Neutrophil (primary cell): ENCODE data around the gene REX1BD.

Source experiments
- H3K27ac ChIP-seq: fragments of 200-600 bp; sonication (generic); 2 replicates; pipeline ENCODE4 v1.5.1; 2016; ENCODE audit warnings: mild to moderate bottlenecking, moderate library complexity
- H3K27me3 ChIP-seq: fragments of 200-600 bp; sonication (generic); 2 replicates; pipeline ENCODE4 v1.6.0; 2016; ENCODE audit warnings: mild to moderate bottlenecking
- H3K36me3 ChIP-seq: fragments of 200-600 bp; sonication (generic); 2 replicates; pipeline ENCODE4 v1.5.1; 2017
- H3K4me1 ChIP-seq, 2 experiments: fragments of 200-600 bp in 1 of 2; sonication (generic) in 1 of 2; 1 replicate in 1 of 2; 2 replicates in 1 of 2; pipeline versions ENCODE4 v1.5.1 to v1.6.1; 2013 to 2016; ENCODE audit warnings: low read depth in 1 of 2, low read length in 1 of 2, mild to moderate bottlenecking in 1 of 2, moderate library complexity in 1 of 2; ENCODE audit not compliant: control insufficient read depth in 1 of 2, insufficient read depth in 1 of 2
- H3K4me3 ChIP-seq, 2 experiments: fragments of 200-600 bp in 1 of 2; sonication (generic) in 1 of 2; 1 replicate in 1 of 2; 2 replicates in 1 of 2; pipeline ENCODE4 v1.5.1; 2013 to 2016; ENCODE audit warnings: low read depth in 1 of 2, low read length in 1 of 2, mild to moderate bottlenecking in 1 of 2, moderate library complexity in 1 of 2
- H3K9me3 ChIP-seq: fragments of 200-600 bp; sonication (generic); 2 replicates; pipeline ENCODE4 v1.5.1; 2016
- TF ChIP-seq, protein P1 (sequence below): fragments of 200-600 bp; sonication (generic); IDR thresholded peaks from 2 replicates; pipeline ENCODE4 v1.5.1; 2016; ENCODE audit warnings: antibody characterized with exemption

The REX1BD gene

DNA sequence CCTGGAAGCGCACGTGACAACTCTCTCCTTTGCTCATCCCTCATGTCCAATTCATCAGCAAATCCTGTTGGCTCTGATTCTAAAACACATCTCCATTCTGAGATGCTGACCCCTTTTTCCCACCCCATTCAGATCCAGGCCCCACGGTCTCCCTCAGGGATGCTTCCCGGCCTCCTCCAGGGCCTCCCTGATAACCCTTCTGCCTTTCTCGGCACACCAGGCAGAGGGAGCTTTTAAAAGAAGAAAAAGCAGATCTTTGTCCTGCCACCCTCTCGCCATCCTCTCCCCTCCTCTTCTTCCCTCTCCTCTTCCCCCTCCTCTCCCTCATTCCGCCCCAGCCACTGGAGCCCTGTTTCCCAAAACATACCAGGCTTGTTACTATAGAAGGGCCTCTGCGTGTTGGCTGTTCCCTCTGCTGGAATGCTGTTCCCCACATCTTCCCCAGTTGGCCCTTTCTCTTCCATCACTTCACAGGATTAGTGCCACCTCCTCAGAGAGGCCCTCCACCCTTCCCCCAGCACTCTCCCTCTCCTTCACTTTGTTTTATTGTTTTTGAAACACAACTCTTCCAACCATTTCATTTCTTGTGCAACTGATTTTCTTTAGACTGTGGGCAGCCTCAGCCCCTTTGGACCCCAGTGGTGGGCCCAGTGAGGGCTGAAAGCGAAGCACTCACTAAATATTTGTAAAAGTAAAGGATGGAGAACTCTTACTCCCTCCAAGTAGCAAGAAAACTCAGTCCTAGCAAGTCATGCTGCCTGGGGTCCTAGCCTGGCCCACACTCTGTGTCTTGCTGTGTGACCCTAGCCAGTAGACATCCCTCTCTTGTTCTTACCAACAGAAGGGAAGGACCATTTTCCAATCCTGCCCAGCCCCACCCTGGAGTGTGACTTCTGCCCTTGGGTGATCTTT lies 20.5 kb downstream of the REX1BD start:
- Histone ChIP-seq H3K27me3 (peaks cover 97% of the 10 kb centered on the region), H3K9me3 (no peaks in the 10 kb centered on the region), H3K4me1 (peaks cover 0 to 6% of the 10 kb centered on the region in 2 experiments), H3K27ac (no peak overlapping the region), H3K36me3 (no peaks in the 10 kb centered on the region), H3K4me3 (no peak overlapping the region)
- TF ChIP-seq, protein P1, sequence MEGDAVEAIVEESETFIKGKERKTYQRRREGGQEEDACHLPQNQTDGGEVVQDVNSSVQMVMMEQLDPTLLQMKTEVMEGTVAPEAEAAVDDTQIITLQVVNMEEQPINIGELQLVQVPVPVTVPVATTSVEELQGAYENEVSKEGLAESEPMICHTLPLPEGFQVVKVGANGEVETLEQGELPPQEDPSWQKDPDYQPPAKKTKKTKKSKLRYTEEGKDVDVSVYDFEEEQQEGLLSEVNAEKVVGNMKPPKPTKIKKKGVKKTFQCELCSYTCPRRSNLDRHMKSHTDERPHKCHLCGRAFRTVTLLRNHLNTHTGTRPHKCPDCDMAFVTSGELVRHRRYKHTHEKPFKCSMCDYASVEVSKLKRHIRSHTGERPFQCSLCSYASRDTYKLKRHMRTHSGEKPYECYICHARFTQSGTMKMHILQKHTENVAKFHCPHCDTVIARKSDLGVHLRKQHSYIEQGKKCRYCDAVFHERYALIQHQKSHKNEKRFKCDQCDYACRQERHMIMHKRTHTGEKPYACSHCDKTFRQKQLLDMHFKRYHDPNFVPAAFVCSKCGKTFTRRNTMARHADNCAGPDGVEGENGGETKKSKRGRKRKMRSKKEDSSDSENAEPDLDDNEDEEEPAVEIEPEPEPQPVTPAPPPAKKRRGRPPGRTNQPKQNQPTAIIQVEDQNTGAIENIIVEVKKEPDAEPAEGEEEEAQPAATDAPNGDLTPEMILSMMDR: no peak

DNA sequence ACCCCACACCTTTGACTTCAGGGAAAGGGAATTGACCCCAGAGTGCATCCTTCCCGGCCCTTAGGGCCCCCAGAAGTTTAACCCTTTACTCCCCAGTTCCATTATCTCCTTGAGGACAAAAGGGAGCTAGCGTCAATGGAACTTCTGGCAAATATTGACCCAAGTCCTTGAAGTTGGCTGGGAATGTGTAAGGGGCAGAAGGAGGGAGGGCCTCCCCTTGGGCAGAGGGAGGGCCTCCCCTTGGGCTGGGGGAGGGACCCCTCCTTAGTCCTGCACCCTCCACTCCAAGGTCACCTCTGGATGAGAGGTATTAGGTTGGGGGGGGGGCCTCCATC lies 21.1 kb downstream of the REX1BD start:
- no peaks in the 10 kb centered on the region for H3K9me3 ChIP-seq
- no peak overlapping the region for H3K4me3 ChIP-seq
- TF ChIP-seq, protein P1: no peak
- H3K27ac ChIP-seq: no peak overlapping the region
- peaks cover 0 to 6% of the 10 kb centered on the region in 2 experiments for H3K4me1 ChIP-seq
- peaks cover 97% of the 10 kb centered on the region for H3K27me3 ChIP-seq
- no peaks in the 10 kb centered on the region for H3K36me3 ChIP-seq

DNA sequence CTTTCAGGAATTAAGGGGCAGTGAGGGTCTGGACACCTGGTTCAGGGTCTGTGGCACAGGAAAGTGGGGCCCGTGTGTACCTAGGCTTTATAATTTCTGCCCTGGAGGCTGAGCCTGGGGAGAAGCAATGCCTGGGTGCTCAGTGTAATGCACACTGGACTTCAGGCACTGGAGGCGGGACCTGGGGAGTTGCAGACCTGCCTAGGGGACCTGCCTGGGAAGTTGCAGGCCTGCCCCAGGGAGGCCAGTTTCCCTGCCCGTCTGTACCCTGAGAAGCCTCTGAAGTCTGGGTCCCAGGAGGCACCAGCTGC lies 21.6 kb downstream of the REX1BD start:
- Histone ChIP-seq H3K27me3 (peaks cover 97% of the 10 kb centered on the region), H3K4me3 (no peak overlapping the region), H3K36me3 (no peaks in the 10 kb centered on the region), H3K4me1 (peaks cover 0 to 6% of the 10 kb centered on the region in 2 experiments), H3K9me3 (no peaks in the 10 kb centered on the region), H3K27ac (no peak overlapping the region)
- TF ChIP-seq, protein P1: no peak

DNA sequence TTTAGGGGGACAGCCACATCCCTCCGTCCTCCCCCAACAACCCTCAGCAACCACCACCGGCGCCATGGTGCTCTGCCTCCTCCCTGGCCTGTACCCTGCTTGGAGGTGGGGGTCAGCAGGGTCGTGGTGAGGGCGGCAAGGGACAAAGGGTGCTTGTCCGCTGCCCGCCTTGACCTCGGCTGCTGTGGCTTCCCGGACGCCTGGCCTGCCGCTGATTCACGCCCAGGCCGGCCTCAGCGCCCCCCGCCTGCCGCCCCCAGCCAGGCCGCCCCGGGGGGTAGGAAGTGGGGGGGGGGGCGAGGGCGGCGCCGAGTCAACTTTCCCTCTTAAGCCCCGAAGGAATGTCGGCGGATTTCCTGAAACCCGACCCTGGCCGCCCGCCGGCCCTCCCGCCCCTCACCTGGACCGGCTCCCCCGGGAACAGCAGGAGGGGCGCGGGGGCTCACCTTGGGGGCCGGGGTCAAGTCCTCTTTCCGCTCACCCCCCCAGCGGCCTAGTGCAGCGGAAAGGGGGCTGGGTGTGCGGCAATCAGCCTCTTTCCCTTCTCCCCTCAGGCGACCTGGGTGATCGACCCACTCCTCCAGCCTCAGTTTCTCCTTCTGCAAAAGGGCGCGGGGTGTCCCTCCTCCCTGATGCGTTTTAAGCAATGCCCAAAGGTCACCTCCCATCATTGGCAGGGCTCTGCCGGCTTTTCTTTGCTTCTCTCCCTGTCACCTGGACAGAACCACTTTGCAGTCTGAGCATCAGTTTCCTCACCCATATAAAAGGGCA lies 22.1 kb downstream of the REX1BD start:
- Histone ChIP-seq H3K4me1 (peaks cover 0 to 6% of the 10 kb centered on the region in 2 experiments), H3K27me3 (peaks cover 97% of the 10 kb centered on the region), H3K4me3 (no peak overlapping the region), H3K9me3 (no peaks in the 10 kb centered on the region), H3K36me3 (no peaks in the 10 kb centered on the region), H3K27ac (no peak overlapping the region)
- TF ChIP-seq, protein P1: no peak

DNA sequence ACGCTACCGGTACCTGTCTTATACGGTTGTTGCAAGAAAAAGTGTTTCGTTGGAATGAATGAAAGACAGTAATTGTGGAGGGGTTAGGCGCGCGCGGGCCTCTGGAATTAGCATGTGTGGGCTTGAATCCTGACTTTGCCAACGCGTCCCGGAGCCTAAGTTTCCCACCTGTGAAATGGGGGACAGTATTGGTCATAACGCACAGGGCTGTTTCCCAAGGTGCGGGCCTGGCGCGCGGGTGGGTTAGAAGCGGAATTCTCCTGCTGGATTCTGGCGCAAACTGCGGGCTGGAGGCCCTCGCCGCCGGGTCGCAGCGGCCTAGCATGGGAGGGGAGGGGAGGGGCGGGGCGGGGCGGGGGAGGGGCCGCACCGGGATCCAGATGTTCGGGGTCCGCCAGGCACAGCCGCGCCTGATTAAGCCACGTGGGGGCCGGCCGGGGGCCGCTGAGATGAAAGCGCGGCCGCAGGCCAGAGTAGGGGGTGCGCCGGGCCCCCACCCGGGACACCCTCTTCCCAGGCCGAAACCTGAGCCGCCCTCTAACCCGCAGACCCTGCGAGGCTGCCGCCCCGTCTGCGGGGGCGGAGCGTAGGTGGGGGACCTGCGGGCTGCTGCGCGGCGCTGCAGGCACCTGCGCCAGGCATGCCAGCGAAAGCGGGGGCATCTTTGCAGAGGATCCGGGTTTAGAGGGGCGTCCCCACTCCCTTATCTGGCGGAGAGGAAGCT lies 22.9 kb downstream of the REX1BD start:
- H3K9me3 ChIP-seq: no peaks in the 10 kb centered on the region
- peaks cover 98% of the 10 kb centered on the region for H3K27me3 ChIP-seq
- no peak overlapping the region for H3K4me3 ChIP-seq
- H3K36me3 ChIP-seq: no peaks in the 10 kb centered on the region
- H3K4me1 ChIP-seq: peaks cover 0 to 6% of the 10 kb centered on the region in 2 experiments
- TF ChIP-seq, protein P1: no peak
- no peak overlapping the region for H3K27ac ChIP-seq
